EL (cell line): ENCODE results near the gene PYM1.

Experiments used
- DNase-seq: peaks from one replicate; pipeline ENCODE4 v3.0.0-alpha.2; 2016

The PYM1 gene

DNA sequence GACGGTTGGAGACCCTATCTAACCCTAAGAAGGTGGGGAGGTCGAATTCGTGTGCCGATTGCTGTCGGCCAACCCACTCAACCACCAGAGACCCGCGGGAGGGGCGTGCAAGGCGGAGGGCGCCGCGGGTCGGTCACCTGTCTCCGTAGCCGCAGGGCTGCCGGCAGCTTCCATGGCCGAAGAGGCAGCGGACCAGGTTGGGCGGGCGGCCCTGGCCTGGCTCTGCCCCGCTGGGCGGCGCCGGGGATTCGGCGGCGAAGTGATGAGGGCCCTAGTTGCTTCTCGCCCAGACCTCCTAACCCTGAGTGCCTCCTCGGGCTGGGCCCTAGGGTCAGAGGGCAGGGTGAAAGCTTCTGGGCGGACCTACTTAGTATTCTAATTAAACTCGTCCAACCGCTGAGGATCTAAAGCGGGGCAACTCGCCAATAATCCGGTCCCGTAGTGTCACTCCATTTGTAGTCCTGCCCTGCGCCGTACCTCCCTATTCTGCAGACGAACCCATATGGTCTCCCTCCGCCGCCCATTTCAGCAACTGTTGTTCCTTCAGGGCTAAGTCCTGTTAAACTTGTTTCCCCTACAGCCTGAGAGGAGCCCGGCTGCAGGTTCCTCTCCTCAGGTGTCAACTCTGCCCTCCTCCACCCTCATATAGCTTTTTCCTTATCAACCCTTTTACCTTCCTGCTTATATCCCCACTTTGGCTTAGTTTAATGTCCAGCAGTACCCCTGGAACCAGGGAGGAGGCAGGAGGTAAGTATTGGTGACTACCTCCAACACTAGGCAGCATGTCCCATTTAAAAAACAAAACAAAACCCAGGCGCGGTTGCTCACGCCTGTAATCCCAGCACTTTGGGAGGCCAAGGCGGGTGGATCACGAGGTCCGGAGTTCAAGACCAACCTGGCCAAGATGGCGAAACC is at the start of gene PYM1:
Gene PYM1, minus strand, starts transcription at position 307 of the 915 bp plus-strand sequence. Its CDS starts 133 bp downstream, at position 174.
- peak; percentile 72 for DNase-seq

DNA sequence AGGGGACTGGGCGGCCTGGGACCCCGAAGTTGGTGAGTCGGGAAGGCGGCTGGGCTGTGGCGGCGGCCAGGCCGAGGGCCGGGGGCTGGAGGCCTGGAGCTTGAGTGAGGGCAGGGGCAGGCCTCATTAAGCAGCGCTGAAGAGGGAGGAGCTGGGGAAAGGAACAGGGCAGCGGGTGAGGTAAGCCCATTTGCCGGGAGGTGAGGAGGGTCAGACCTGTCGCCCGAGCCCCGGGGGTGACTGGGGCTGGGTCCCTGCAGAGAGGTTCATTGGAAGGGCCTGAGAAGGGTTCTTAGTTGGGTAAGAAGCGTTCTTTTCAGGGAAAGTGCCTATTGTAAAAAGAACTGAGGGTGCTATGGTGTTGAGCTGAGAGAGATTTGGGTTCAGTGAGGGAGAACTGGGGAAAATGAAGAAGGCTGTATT is 46.6 kb upstream of the PYM1 start:
- DNase-seq, result peak; percentile 55

DNA sequence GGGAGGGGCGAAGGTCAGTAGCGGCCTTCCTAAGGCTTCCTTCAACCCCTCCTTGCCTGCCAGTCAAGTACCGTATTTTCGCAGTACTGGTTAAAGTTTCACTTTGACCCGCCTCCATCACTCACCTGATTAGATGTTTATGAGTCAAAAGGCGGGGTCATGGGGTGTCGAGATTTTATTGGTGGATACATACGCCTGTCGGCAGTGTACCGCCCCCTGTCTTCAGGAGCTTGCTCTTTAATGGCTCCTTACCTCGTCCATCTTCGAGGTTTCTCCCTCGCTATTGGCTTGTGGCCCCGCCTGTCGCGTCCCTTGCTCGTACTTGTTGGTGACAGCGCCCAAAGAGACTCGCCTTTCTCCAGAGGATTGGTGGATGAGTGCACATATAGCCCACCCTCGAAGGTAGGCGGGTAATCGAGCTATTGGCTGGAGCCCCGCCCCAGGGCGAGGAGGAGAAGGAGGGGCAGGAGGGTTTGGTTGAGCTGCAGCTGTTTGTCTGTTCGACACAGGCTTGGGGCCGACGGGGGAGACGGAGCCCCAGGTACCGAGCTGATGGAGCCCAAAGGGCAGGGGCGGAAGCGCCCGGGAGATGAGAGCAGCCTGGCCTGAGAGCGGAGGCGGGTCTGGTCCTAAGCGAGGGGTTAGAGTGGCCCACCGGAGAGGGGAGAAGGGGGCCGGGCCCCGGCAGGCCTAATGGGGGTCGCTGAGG is 46.1 kb upstream of the PYM1 start, which contains the start of gene RAB5B:
Gene RAB5B, plus strand, starts transcription at position 480 of the 709 bp plus-strand sequence. CDS start 12,883 bp downstream, outside the sequence.
- peak; percentile 100 for DNase-seq

DNA sequence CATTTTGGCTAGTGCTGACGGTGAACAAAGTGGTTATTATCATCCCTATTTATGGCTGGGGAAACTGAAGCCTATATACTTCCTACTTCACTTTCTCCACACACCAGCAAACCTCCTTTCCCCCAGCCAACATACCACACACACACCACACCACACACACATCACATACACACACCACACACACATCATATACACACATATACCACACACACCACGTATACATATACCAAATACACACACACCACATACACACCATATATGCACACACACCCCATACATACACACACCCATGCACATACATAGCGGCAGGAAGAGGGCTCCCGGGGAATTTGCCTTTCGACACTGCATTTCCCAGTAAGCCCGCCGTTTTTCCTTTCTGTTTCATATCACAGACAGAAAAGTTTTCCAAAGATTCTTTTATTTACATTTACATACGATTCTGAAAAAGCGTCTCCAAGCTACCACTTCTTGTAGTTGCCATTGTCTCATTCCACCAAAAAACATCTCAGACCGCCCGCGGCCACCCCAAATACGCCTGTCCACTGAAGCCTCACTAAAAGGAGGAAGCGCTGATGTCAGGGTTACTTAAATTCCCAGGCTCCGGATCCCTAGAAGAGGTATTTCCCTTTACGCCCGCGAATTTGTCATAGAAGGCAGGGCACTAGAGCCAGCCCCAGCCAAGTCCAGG is 45.4 kb upstream of the PYM1 start:
- no peak for DNase-seq

DNA sequence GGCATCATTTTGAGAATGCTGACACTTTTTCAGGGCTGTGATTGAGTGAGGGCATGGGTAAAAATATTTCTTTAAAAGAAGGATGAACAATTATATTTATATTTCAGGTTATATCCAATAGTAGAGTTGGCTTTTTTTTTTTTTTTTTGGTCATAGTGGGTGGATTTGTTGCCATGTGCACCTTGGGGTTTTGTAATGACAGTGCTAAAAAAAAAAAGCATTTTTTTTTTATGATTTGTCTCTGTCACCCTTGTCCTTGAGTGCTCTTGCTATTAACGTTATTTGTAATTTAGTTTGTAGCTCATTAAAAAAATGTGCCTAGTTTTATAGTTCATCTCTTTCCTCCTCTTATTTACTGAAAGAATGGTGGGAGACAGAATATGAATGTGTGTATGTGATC is 44.8 kb upstream of the PYM1 start:
- no peak for DNase-seq

DNA sequence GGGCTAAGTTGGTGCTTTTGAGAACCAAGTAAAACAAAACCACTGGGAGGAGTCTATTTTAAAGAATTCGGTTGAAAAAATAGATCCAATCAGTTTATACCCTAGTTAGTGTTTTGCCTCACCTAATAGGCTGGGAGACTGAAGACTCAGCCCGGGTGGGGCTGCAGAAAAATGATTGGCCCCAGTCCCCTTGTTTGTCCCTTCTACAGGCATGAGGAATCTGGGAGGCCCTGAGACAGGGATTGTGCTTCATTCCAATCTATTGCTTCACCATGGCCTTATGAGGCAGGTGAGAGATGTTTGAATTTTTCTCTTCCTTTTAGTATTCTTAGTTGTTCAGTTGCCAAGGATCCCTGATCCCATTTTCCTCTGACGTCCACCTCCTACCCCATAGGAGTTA is 44.3 kb upstream of the PYM1 start:
- peak; percentile 79 for DNase-seq

DNA sequence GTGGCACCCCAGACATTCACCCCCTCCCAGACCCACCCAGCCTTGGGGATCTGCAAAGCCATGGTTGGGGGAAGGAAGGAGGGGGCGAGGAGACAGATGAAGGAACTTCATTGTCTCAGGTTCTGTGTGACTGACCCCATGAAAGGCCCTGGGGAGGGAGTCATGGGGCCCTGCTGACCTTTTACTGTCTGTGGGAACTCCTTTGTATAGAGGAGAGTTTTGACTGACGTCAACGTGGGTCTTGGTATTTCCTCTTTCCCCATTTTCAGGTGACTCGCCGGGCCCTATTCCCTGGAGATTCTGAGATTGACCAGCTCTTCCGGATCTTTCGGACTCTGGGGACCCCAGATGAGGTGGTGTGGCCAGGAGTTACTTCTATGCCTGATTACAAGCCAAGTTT is 43.1 kb upstream of the PYM1 start:
- DNase-seq, result peak; percentile 72

DNA sequence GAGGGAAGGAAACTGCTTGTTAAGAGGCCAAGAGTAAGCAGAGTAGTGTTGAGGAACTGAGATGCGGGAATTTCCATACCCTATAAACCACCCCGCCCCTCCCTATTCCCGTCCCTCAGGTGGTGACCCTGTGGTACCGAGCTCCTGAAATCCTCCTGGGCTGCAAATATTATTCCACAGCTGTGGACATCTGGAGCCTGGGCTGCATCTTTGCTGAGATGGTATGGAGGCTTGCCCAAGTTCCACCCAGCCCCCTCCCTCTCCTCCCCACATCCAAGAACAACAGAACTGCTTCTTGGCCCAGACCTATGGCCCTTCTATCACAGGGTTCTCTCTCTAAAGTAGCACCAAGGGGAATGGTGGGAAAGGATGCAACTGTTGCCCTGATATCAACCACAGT is 41.7 kb upstream of the PYM1 start:
- no peak for DNase-seq

DNA sequence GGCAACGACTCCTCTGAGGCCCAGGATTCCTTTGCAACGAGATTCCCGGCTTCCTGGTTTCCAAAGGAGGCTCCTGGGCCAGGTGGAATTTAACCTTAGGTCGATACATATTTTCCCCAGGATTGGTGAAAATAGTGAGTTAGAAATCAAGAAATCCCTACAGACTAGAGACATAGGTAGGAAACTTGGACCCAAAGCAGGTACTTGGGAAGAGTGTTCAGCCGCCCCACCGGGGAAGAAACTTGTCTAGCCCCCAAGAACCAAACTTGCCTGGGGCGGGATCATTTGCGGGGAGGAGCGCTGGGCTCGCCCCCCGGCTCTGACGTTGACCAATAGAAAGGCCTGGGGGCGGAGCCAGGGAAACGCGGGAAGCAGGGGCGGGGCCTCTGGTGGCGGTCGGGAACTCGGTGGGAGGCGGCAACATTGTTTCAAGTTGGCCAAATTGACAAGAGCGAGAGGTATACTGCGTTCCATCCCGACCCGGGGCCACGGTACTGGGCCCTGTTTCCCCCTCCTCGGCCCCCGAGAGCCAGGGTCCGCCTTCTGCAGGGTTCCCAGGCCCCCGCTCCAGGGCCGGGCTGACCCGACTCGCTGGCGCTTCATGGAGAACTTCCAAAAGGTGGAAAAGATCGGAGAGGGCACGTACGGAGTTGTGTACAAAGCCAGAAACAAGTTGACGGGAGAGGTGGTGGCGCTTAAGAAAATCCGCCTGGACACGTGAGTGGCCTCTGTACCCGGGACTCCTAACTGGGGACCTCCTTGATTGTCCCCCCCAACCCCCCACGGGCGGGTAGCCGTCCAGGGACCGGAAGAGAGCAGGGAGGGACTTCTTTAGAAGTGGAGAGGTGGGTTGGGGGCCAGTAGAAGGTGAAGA is 39.0 kb upstream of the PYM1 start, which contains the start of gene CDK2:
Gene CDK2, plus strand, starts transcription at position 423 of the 874 bp plus-strand sequence. Its CDS starts 179 bp downstream, at position 602.
- peak; percentile 89 for DNase-seq

DNA sequence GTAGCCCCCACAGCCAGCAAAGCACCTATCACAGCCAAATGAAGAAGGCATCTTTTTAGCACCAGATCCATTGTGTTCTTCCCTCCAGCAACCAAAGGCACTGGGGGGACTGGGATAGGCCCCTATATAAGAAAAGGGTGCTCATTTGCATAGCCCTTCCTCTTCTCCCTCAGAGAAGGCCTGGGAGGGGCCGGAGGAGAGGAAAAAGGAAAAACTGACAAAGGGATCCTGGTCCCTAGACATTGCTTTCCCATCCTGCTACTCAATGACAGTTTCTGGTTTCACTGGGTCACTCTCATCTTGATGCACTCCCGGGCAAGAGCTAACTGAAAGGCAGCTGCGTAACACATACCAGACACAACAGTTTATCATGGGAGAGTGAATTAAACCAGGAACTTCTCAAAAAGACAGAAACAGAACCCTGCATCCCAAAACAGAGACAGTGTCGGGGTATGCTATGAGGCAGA is 38.3 kb upstream of the PYM1 start, which contains the start of gene PMEL:
Gene PMEL, minus strand, starts transcription at position 102 of the 467 bp plus-strand sequence. Its CDS starts 31 bp downstream, at position 71.
- no peak for DNase-seq

DNA sequence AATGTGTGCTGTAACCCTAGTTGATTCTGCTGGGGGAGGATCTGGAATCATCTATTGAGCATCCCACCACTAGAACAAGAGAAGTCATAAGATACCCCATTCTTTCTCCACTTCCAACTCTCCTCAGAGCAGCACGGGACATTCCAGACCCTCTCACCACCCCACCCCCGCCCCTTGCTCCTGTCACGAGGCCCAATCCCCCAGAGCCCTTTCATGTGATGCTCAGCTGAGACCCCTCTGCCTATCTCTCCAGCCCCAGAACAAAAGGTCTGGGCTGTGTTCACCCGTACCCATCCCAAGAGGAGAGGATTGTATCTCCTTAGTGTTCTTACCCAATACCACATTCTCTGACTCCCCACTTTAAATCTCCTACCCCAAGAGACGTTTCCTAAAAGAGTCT is 37.5 kb upstream of the PYM1 start:
- DNase-seq, result no peak

DNA sequence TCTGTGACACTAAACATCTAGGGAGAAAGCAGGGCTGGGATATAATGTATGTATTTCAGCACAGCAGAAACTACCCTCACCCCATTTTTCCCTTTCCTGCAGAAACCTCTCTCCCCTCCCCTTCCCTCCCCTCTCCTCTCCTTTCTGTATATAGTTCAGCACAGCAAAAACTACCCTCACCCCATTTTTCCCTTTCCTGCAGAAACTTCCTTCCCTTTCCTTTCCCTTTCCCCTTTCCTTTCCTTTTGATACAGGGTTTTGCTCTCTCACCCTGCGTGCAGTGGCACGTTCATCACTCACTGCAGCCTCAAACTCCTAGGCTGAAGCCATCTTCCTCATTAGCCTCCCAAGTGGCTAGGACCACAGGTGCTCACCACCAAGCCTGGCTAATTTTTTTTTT is 36.1 kb upstream of the PYM1 start:
- no peak for DNase-seq

DNA sequence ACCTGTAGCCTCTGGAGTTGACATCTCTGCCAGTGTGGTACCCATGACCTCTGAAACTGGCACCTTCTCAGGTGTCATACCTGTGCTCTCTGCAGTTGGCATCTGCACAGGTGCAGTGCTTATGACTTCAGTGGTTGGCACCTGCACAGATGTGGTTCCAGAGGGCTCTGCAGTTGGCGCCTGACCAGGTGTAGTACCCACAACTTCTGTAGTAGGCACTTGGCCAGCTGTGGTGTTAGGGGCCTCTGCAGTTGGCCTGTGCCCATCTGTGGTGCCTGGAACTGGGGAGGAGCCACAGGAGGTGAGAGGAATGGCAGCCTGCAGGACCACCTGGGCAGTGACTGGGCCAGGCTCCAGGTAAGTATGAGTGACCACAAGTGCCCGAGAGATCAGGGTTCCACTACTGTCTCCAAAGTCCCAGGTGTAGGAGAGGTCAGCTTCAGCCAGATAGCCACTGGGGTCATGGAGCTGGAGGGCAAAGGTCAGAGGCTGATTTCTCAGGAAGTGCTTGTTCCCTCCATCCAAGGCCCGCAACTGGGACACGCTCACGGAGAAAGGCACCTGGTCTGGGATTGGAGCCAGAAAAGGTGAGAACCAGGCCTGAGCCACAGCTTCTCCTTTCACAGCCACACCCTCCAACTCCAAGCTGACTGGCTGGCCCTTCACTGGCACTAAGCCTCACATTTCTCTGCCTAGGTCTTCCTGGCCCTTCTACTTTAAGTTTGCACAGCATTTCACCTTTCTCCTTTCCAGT is 29.6 kb upstream of the PYM1 start:
- no peak for DNase-seq

DNA sequence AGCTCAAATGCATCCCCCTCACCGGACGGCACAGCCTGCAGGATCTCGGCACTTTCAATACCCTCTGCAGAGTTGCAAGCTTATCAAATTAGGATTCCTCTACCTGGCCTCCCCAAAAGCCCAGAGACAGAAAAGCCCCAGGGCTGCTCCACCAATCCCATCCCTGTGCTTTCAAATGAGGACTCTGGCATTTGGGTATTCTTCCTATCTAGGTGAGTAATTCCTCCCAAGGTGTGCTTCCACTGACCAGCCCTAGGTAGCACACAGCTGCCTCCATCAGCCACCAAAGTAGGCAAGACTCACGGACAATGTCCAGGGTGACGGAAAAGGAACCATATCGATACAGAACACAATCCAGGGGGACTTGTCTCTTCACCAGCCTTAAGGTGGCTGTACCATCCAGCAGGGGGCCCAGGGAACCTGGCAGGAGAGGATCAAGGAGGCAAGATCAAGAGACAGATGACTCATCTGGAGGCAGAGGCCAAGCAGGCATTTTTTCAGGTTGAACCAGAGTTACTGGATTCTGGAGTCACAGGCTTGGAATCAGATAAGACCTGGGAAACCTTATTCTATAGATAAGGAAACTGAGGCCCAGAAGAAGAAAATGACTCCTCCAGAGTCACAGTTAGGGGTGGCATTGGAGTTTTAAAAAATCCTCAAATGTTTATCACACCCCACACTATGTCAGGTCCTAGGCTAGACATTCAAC is 28.3 kb upstream of the PYM1 start:
- peak; percentile 69 for DNase-seq

DNA sequence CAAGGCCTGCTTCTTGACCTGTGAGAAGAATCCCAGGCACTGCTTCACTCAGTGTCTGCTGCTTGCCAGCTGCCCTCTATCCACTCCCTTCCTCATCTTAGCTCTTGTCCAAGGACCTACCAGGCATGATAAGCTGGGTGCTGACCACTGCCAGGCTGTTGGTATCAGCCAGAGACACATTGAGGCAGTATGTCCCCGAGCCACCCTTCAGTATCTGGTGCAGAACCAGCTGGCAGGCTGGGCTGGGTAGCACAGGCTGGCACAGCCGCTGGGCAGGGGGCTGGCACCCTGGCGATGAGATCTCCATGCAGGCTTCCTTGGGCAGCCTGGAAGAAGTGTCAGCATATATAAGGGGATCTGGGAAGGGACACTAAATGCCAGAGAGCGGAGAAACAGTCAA is 27.6 kb upstream of the PYM1 start:
- DNase-seq, result no peak

DNA sequence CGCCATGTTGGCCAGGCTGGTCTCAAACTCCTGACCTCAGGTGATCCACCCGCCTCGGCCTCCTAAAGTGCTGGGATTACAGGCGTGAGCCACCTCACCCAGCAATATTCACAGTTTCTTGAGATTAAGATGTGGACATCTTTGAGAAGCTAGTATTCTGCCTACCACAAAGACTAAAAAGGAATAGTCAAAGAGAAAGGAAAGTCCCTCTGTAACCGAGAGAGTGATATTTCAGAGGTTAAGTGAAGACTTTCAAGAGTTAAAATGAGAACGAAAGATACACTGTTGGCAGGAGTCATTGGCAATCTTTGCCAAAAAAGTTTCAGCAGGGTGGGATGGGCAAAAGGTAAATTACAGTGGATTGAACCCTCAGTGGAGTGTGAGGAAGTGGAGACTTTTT is 18.9 kb upstream of the PYM1 start:
- DNase-seq, result no peak

DNA sequence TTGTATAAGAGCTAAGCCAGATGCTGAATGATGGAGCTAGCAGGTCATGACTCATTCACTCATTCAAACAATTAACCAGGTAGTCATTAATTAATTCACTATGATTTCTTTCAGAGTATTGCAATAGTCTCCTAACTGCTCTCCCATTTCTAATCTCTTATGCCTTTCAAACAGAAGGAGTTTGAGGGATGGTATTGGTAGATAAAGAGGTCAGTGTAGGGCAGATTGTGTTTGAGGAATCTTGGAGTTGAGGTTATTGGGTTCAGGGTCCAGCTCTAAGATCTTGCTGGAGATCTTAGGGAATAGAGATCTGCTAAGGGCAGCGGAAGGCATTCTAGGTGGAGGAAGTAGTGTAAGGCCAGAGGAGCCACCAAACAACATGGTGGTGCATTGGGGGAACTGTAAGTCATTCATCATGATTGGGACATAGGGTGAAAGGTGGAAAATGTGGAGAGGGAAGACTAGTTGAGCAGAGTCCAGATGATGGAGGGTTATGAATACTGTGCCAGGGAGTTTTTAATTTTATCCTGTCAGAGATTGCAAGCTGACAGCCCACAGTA is 15.0 kb upstream of the PYM1 start:
- DNase-seq, result no peak

DNA sequence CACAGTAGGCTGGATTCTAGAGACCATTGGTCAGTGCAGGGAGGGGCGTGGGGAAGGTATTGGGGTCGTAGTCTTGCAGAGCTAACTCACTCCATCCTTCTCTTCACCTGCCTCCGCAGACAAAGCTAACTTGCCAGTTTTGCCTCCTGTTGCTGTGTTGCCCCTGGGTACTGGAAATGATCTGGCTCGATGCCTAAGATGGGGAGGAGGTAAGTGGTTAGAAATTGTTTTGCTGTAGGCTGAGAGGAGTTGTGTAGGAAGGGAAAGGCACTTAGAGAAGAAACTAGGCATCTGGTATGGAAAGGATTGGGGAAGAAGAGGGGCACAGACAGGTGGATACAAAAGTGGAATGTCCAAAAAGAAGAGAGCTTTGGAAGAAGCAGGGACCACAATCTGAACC is 14.4 kb upstream of the PYM1 start:
- DNase-seq, result no peak

DNA sequence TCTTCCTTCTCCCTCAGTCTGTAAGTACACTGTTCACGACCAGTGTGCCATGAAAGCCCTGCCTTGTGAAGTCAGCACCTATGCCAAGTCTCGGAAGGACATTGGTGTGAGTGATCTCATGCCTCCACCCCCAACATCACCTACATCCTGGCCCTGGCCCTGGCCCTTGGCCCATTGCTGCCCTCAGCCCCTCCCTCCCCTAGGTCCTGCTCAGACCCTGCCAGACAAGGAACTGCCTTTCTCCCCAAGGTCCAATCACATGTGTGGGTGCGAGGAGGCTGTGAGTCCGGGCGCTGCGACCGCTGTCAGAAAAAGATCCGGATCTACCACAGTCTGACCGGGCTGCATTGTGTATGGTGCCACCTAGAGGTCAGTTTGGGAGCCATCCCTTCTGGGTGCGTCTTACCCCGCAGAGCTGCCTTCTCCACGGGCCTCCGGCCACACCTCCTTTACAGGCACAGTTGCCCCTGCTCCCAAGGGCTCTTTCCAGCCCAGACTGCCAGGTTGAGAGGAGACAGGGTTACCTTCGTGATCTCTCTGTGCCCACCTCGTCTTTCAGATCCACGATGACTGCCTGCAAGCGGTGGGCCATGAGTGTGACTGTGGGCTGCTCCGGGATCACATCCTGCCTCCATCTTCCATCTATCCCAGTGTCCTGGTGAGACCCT is 12.5 kb upstream of the PYM1 start:
- peak; percentile 83 for DNase-seq
